Thymus (tissue), 11 donors: ENCODE data around the gene NPHS2. TPM values are rescaled to one million over a fixed set of nuclear protein-coding genes. Genes with fewer than 3 reads are reported as not detected.
"Not testable (repeated sequence)": the region's sequence is repeated elsewhere in the genome, so short reads cannot be mapped to it uniquely, and the experiment has no call there.

Source experiments
- DNase-seq, 9 donors: peaks; one replicate each; pipeline ENCODE4 v3.0.0-alpha.2; 2013; ENCODE audit warnings: low spot score in 9 of 9, low read depth in 6 of 9, missing footprints in 1 of 9
- H3K27ac ChIP-seq, 2 donors: one replicate each; pipeline ENCODE4 v1.5.1; 2013; ENCODE audit warnings: control low read depth in 1 of 2, low read depth in 1 of 2, low read length in 1 of 2, mild to moderate bottlenecking in 1 of 2, moderate library complexity in 1 of 2
- H3K27me3 ChIP-seq, 2 donors: one replicate each; pipeline ENCODE4 v1.5.1; 2013; ENCODE audit warnings: low read length in 1 of 2; ENCODE audit not compliant: control insufficient read depth in 2 of 2, insufficient read depth in 1 of 2
- H3K36me3 ChIP-seq, 2 donors: one replicate each; pipeline ENCODE4 v1.5.1; 2013; ENCODE audit warnings: low read length in 1 of 2, mild to moderate bottlenecking in 1 of 2, moderate library complexity in 1 of 2; ENCODE audit not compliant: control insufficient read depth in 2 of 2, insufficient read depth in 2 of 2
- H3K4me1 ChIP-seq, 2 donors: one replicate each; pipeline ENCODE4 v1.5.1; 2013; ENCODE audit warnings: low read length in 2 of 2; ENCODE audit not compliant: control insufficient read depth in 2 of 2, insufficient read depth in 2 of 2
- H3K4me3 ChIP-seq, 2 donors: one replicate each; pipeline ENCODE4 v1.5.1; 2013; ENCODE audit warnings: low read length in 2 of 2, control low read depth in 1 of 2, mild to moderate bottlenecking in 1 of 2
- H3K9me3 ChIP-seq, 2 donors: one replicate each; pipeline ENCODE4 v1.5.1; 2013; ENCODE audit warnings: low read length in 1 of 2, mild to moderate bottlenecking in 1 of 2; ENCODE audit not compliant: control insufficient read depth in 2 of 2, insufficient read depth in 1 of 2
- WGBS: extraction: QIAGEN DNeasy Blood & Tissue Kit; methylation state at CpG from one replicate; pipeline ENCODE4 v1.1.7; 2013; 5-methylcytosine and 5-hydroxymethylcytosine counted together
- polyA plus RNA-seq: library from polyadenylated mRNA; stranded (reverse); fragments of 200-250 nt; gene quantifications from one replicate; pipeline ENCODE4 v1.2.3, GENCODE V29; 2013
- total RNA-seq: library from RNA; stranded (reverse); fragments of 120-200 nt; gene quantifications from one replicate; pipeline ENCODE4 v1.2.4, GENCODE V29; 2013
- donor health status: healthy.

NPHS2 gene
- total and polyA plus RNA-seq, 2 donors: 0.02 to 0.05 TPM

- no peaks in the 10 kb centered on the region for H3K9me3 ChIP-seq
- H3K27ac ChIP-seq: no peak overlapping the region
- H3K27me3 ChIP-seq: no peaks in the 10 kb centered on the region
- no peaks in the 10 kb centered on the region for H3K4me1 ChIP-seq
- WGBS: 68% methylated on average over 9 of the region's 9 CpGs
- DNase-seq: no peak
- no peak overlapping the region for H3K4me3 ChIP-seq
- no peaks in the 10 kb centered on the region for H3K36me3 ChIP-seq
These were observed 24.7 kb downstream of the NPHS2 start for GRCh38 chr1:179550746-179551682.

DNA sequence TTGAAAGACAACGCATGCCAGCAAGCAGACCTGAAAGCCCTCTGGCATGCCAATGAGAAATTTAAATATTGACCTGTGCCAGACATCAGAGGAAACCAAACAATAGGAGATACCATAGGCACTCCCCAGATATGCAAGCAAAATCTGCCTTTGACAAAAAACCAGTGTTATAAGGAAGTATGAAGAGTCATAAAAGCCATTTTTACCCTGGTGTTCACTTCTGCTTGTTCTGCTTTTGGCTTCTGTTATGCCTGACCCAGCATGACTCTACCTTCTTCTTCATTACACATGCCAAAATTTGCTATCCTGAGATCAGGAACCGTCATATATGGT is 26.4 kb downstream of the NPHS2 start:
- Histone ChIP-seq H3K36me3 (no peaks in the 10 kb centered on the region), H3K4me1 (no peaks in the 10 kb centered on the region), H3K27ac (no peak overlapping the region), H3K27me3 (no peaks in the 10 kb centered on the region), H3K4me3 (no peak overlapping the region), H3K9me3 (no peaks in the 10 kb centered on the region)
- DNase-seq: no peak
- 96% methylated on average over 2 of the region's 2 CpGs for WGBS

DNA sequence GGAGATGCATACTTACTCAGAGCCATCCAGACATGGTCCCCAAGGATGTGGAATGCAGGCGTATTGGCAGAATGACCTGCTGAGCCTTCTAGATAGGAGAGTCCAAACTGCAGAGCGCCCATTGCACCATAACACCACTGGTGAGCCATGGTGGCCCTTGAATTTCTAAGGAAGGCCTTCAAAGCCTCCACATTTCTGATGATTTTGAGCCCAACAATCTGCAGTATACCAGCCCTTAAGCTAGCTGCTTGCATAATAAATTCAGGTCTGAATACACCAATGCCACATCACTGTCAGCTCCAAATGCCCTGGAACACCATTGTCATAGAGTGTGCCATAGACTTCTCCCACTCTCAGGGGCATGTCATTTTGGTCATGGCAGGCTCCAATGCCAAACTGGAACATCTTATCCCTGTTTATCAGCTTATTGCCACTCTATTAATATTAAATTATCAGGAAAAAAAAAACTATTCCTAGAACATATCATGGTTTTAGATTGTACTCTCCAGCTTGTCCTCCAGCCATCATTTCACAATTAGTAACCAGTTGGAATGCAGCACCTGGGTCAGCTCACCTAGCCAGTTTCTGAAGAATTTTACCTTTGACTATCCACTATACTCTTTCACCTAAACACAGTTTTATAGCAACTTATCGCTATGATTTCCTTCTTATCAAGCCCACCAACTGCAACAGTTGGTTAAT is 26.9 kb downstream of the NPHS2 start:
- Histone ChIP-seq H3K4me3 (no peak overlapping the region), H3K36me3 (no peaks in the 10 kb centered on the region), H3K9me3 (no peaks in the 10 kb centered on the region), H3K4me1 (no peaks in the 10 kb centered on the region), H3K27ac (no peak overlapping the region), H3K27me3 (no peaks in the 10 kb centered on the region)
- 54% methylated on average over 3 of the region's 3 CpGs for WGBS
- DNase-seq: no peak

- WGBS: 75% methylated on average over 2 of the region's 2 CpGs
- no peaks in the 10 kb centered on the region for H3K36me3 ChIP-seq
- DNase-seq: no peak
- no peaks in the 10 kb centered on the region for H3K9me3 ChIP-seq
- no peaks in the 10 kb centered on the region for H3K27me3 ChIP-seq
- no peak overlapping the region for H3K4me3 ChIP-seq
- H3K4me1 ChIP-seq: no peaks in the 10 kb centered on the region
- no peak overlapping the region for H3K27ac ChIP-seq
These were observed 28.7 kb downstream of the NPHS2 start for GRCh38 chr1:179547021-179547535.

DNA sequence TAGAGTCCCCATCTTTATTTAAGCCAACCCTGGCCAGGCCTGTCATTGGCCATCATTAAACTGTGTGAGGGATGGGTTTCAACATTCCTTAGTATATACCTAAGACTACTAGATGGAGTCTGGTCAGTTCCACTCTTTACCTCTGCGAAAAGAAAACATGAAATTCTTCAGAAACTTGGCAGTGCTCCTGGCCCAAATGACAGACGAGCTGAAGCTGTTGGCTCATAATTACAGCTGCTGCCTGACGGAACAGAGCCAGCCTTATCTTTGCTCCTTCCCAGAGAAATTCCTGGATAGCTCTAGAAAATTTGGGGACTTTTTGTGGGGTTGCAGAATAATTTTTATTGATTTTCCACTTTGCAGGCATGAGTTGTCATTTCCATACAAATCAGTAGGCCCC is 30.4 kb downstream of the NPHS2 start:
- H3K27me3 ChIP-seq: no peaks in the 10 kb centered on the region
- no peaks in the 10 kb centered on the region for H3K36me3 ChIP-seq
- H3K4me3 ChIP-seq: no peak overlapping the region
- DNase-seq: no peak
- H3K27ac ChIP-seq: no peak overlapping the region
- 92% methylated on average over 3 of the region's 3 CpGs for WGBS
- H3K4me1 ChIP-seq: no peaks in the 10 kb centered on the region
- H3K9me3 ChIP-seq: peaks cover 0 to 9% of the 10 kb centered on the region in 2 donors

DNA sequence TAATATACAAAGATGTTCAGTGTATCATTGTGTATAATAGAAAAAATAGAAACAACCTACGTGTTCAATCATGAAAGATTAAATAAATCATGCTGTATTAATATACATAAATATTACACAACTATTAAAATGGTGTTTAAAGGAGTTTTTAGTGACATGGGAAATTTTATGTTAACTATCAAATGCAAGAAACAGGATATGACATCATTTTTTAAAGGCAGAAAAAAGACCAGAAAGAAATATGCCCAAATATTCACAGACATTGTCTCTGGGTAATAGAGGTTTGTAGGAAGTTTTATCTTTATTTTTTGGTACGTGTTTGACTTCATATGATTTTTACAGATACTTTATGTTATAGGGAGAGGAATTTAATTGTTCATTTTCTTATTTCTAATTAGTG is 34.0 kb downstream of the NPHS2 start:
- 90% methylated on average over 2 of the region's 2 CpGs for WGBS
- Histone ChIP-seq H3K4me1 (no peaks in the 10 kb centered on the region), H3K27ac (no peak overlapping the region), H3K36me3 (no peaks in the 10 kb centered on the region), H3K27me3 (no peaks in the 10 kb centered on the region), H3K9me3 (peaks cover 0 to 9% of the 10 kb centered on the region in 2 donors), H3K4me3 (no peak overlapping the region)
- DNase-seq: no peak

DNA sequence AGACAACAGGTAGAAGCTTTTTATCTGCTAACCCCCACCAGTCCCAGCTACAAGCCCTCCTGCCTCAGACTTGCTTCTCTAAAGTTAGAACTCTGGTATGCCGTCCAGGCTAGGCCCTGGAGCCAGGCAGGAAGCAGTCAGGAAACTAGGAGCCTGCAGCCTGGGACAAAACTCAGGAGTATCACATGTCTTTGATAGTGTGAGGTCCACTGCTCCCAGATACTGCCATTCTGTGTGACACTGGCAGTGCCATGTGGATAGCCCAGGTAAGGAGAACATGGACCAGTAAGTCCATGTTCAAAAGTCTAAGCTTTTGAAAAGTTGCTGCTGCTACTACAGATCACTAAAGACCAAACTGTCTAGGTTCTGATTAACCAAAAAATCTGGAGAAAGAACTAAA is 45.4 kb downstream of the NPHS2 start:
- WGBS: 61% methylated on average over 1 of the region's 1 CpG
- H3K27ac ChIP-seq: no peak overlapping the region
- H3K4me3 ChIP-seq: no peak overlapping the region
- H3K36me3 ChIP-seq: no peaks in the 10 kb centered on the region
- no peak for DNase-seq
- H3K27me3 ChIP-seq: no peaks in the 10 kb centered on the region
- no peaks in the 10 kb centered on the region for H3K9me3 ChIP-seq
- H3K4me1 ChIP-seq: no peaks in the 10 kb centered on the region

DNA sequence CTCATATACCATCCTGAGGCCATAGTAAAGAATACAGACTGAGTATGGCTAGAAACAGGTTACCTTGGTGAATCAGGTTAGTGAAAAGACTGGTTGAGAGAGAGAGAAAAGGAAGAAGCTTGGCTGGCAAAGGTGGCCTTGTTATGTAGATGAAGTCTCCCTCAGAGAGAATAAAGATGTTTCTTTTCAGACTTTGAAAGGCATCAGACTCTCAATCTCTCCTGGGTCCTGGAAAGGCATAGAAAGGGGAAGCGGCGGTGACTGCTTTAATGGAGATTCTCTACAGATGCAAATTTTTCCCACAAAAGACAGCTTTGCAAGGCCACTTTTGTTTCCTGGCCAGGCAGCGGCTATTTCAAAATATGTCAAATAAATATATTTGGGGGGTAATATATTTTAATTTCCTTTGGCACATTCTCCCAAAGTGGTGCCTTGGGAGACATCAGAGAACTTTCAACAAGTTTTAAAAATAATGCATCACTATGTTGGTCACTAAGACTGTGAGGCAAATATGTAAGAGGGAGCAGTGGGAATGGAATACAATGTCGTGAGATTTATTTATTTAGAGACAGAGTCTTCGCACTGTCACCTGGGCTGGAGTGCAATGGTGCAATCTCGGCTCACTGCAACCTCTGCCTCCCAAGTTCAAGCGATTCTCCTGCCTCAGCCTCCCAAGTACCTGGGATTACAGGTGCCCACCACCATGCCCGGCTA is 46.1 kb downstream of the NPHS2 start:
- H3K27me3 ChIP-seq: no peaks in the 10 kb centered on the region
- H3K27ac ChIP-seq: no peak overlapping the region
- DNase-seq: no peak
- H3K4me1 ChIP-seq: no peaks in the 10 kb centered on the region
- no peaks in the 10 kb centered on the region for H3K36me3 ChIP-seq
- whole genome bisulfite sequencing: 77% methylated on average over 8 of the region's 8 CpGs
- H3K9me3 ChIP-seq: no peaks in the 10 kb centered on the region
- no peak overlapping the region for H3K4me3 ChIP-seq

DNA sequence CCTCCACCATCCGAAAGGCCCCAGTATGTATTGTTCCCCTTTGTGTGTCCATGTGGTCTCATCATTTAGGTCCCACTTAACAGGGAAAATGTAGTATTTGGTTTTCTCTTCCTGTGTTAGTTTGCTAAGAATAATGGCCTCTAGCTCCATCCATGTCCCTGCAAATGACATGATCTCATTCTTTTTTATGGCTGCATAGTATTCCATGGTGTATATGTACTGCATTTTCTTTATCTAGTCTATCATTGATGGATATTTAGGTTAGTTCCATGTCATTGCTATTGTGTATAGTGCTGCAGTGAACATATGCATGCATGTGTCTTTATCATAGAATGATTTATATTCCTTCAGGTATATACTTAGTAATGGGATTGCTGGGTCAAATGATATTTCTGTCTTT is 57.2 kb downstream of the NPHS2 start:
- 90% methylated on average over 1 of the region's 1 CpG for WGBS
- H3K9me3 ChIP-seq, DNase-seq, H3K4me1 ChIP-seq, H3K27ac ChIP-seq, H3K36me3 ChIP-seq, H3K27me3 ChIP-seq, H3K4me3 ChIP-seq: not testable (repeated sequence)
